Measurements from ENCODE around the gene AAMP.

The AAMP gene

GRCh38 chr2:218289639-218290315, 19.8 kb upstream of the AAMP start:
- peak overlapping the region; percentile 97 to 98 for H3K27ac ChIP-seq
- DNase-seq (ENCODE audit: low spot score), result no peak
- H3K4me3 ChIP-seq, result peak overlapping the region; percentile 92
- TF ChIP-seq, protein P1, sequence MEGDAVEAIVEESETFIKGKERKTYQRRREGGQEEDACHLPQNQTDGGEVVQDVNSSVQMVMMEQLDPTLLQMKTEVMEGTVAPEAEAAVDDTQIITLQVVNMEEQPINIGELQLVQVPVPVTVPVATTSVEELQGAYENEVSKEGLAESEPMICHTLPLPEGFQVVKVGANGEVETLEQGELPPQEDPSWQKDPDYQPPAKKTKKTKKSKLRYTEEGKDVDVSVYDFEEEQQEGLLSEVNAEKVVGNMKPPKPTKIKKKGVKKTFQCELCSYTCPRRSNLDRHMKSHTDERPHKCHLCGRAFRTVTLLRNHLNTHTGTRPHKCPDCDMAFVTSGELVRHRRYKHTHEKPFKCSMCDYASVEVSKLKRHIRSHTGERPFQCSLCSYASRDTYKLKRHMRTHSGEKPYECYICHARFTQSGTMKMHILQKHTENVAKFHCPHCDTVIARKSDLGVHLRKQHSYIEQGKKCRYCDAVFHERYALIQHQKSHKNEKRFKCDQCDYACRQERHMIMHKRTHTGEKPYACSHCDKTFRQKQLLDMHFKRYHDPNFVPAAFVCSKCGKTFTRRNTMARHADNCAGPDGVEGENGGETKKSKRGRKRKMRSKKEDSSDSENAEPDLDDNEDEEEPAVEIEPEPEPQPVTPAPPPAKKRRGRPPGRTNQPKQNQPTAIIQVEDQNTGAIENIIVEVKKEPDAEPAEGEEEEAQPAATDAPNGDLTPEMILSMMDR (IDR thresholded peaks at IDR 0.05), result no peak

DNA sequence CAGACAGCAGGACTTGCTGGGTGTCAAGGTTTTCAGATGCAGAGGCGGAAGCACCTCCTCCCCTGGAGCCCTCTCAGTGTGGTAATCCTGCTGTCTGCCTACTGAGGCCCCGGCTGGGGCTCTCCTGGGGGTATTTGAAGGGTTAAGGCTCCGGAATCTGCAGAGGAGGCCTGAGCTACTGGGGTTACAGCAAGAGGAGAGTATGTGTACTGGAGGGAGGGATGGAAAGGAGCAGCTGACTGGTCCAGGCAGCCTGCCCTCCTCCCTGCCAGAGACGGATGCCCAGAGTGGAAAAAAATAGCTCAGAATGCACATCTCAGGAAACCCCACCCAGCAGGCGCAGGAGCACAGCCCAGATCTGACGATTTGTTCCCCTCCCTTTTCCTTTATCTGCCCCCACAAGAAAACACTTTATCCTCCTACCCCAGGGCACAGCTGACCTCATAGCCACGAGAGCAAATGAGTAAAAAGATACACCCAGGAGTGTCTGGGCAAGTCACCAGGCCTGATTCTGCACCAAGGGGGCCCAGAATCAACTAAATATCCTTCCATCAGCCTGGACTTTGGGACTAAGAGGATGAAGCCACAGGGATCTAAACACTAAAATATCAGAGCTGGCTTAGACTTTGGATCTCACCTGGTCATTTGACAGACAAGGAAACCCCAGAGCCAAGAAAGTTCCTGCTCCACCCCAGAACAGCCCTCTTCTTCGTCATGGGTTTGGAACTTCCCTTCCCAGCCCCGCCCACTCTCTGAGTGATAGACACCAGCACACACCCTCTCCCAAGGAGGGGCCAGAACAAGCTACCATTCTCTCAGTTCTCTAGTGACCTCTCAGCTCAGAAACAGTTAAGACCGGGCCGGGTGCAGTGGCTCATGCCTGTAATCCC, 16.9 kb upstream of the AAMP start:
- TF ChIP-seq, protein P1 (IDR thresholded peaks at IDR 0.05), result no peak
- H3K27ac ChIP-seq, result peak overlapping the region; percentile 97 to 98
- peak overlapping the region; percentile 73 for H3K4me3 ChIP-seq
- DNase-seq (ENCODE audit: low spot score), result peak; percentile 96

DNA sequence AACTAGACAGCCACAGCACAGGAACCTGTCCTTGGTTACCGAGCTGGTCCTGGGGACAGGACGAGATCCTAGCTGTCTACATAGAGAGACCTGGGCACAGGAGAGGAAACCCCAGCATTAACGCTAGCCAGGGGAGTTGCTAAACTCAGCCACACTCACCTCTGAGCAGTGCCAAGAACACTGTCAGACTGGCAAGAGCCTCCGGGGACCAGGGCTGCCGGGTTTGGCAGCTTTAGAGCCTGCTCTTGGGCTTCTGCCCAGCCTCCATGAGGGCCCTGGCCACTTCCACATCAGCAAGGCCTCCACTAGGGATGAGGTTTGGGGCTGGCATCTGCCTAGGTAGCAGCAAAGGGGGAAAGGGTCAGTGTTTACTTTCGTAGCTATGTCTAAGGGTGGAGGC, 15.7 kb upstream of the AAMP start:
- peak overlapping the region; percentile 73 for H3K4me3 ChIP-seq
- peak overlapping the region; percentile 97 to 98 for H3K27ac ChIP-seq
- TF ChIP-seq, protein P1 (IDR thresholded peaks at IDR 0.05), result no peak
- DNase-seq (ENCODE audit: low spot score), result peak; percentile 90

DNA sequence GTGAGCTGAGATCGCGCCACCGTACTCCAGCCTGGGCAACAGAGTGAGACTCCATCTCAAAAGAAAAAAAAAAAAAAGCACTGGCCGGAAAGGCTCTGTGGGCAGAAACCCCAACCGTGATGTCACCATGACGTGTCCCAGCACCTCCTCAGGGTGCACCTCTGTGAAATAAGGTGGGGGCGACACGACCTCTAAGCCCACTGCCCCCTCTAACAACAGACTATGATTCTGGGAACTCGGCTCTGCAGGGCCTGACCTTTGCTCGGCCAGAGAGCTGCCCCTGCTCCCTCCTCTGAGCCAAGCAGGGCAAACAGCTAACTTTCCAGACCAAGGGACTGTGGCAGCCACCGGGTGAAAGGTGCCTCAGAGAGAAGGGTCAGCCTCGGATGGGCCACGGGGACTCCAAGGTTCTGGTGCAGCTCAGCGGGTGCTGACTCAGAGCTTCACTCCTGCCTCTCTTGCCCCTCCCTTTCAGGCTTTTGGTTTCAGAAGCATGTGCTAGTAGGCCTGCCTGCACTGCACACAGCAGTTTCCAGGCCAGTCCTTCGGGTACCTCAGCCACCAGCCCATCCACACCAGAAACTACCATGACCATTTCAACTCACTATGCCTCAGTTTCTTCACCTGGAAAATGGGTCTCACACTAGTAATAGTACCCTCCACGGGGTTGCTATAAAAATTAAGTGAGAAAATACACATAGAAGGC, 14.3 kb upstream of the AAMP start:
- DNase-seq (ENCODE audit: low spot score), result peak; percentile 85
- Histone ChIP-seq H3K4me3 (peak overlapping the region; percentile 59), H3K27ac (peak overlapping the region; percentile 97 to 98)
- TF ChIP-seq, protein P1 (IDR thresholded peaks at IDR 0.05), result no peak

GRCh38 chr2:218282173-218282991, 12.4 kb upstream of the AAMP start:
- Histone ChIP-seq H3K4me3 (peak overlapping the region; percentile 26), H3K27ac (peak overlapping the region; percentile 97 to 98)
- DNase-seq (ENCODE audit: low spot score), result peak; percentile 83
- TF ChIP-seq, protein P1 (IDR thresholded peaks at IDR 0.05), result no peak

DNA sequence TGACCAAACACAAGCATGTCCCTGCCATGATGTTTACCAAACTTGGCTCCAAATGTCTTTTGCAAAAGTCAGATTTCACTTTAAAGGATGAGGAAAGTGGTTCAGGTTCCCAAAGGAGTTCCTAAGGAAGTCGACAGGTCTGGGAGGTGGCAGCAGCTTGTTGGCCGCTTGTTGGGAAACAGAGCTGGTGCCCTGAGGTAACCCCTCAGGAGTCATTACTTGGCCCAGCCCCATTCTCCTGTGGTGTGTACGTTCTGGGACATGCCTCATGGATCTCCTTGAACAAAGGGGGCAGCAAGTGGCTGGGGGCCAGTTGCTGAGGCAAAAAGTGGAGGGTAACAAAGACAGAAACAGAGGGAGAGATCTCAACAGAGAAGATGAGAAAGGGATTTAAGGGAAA, 11.5 kb upstream of the AAMP start:
- peak overlapping the region; percentile 97 to 98 for H3K27ac ChIP-seq
- no peak for DNase-seq (ENCODE audit: low spot score)
- H3K4me3 ChIP-seq, result no peak overlapping the region
- TF ChIP-seq, protein P1 (IDR thresholded peaks at IDR 0.05), result no peak
